ENCODE measurements around the gene LGI1. TPM values are rescaled to one million over a fixed set of nuclear protein-coding genes. Genes with fewer than 3 reads are reported as not detected.
"Not testable (repeated sequence)": the region's sequence is repeated elsewhere in the genome, so short reads cannot be mapped to it uniquely, and the experiment has no call there.

LGI1 gene
- polyA plus RNA-seq, 1 donor (not counting 4 experiments of a cell fraction or from before 2014, with no cell fraction given), result not detected

DNA sequence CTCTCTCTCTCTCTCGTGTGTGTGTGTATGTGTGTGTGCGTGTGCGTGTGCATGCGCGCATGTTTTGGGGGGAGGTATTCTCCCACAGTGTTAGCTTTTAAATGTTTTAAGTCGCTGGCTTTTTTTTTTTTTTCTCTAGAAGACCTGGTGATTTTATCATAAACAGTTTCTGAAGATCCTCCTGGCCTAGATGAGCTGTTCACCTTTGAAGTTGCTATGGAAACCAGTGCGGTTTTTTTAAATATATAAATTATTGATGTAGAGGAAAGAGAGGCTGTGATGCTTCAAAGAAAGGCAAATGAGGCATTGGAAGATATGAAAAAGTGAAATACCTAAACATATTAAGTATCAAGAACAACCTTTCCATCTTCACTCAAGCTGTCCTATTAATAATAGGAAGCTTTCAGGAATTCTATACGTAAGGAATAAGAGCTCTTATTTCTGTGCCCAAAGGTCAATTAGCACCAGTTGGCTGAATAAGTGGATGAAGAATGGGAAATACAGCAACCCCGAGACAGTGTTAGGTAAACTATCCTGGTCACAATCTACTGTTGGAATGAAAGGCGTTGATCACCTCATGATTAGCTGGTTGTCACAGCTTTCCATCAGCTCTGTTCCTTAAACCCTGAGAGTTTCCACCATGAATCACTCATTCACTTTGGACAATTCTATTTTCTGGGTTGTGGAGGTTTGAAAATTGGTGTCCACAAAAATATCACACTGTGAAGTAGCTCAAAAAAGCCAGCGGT is 69.5 kb downstream of the LGI1 start:
- H3K36me3 ChIP-seq (ENCODE audit: control insufficient read depth in 2 of 2, extremely low read depth in 1 of 2, insufficient read depth in 2 of 2, low read length in 2 of 2), result no peaks in the 10 kb centered on the region
- dilution Hi-C loops (cut with MboI; ENCODE audit: extremely low pct_ligation_motif_present, low sequenced_read_pairs), result no loop called here
- no peaks in the 10 kb centered on the region for H3K4me1 ChIP-seq (ENCODE audit: control insufficient read depth, extremely low read depth, insufficient read depth, low read length)
- no peaks in the 10 kb centered on the region for H3K27me3 ChIP-seq (ENCODE audit: control insufficient read depth, extremely low read depth, insufficient read depth, low read length)
- no peaks in the 10 kb centered on the region for H3K9me3 ChIP-seq (ENCODE audit: control insufficient read depth, low read depth, low read length)
- no peak overlapping the region for H3K4me3 ChIP-seq (ENCODE audit: control insufficient read depth in 2 of 3, extremely low read depth in 1 of 3, insufficient read depth in 2 of 3, low read depth in 1 of 3, low read length in 3 of 3)
- H4K20me1 ChIP-seq (ENCODE audit: control insufficient read depth, extremely low read depth, insufficient read depth, low read length), result no peaks in the 10 kb centered on the region
- H3K79me2 ChIP-seq (ENCODE audit: control insufficient read depth, insufficient read depth, low read length), result no peaks in the 10 kb centered on the region
- DNase-seq (ENCODE audit: low read depth, low spot score) (no peak), FAIRE-seq (no peak)
- no peak overlapping the region for H3K27ac ChIP-seq (ENCODE audit: control insufficient read depth, insufficient read depth, low read length)
- no peak overlapping the region for H3K4me2 ChIP-seq (ENCODE audit: control insufficient read depth, extremely low read depth, insufficient read depth, low read depth, low read length)
- no peaks in the 10 kb centered on the region for H3K9me1 ChIP-seq (ENCODE audit: control insufficient read depth, extremely low read depth, insufficient read depth, low read length)
- TF ChIP-seq, protein P1, sequence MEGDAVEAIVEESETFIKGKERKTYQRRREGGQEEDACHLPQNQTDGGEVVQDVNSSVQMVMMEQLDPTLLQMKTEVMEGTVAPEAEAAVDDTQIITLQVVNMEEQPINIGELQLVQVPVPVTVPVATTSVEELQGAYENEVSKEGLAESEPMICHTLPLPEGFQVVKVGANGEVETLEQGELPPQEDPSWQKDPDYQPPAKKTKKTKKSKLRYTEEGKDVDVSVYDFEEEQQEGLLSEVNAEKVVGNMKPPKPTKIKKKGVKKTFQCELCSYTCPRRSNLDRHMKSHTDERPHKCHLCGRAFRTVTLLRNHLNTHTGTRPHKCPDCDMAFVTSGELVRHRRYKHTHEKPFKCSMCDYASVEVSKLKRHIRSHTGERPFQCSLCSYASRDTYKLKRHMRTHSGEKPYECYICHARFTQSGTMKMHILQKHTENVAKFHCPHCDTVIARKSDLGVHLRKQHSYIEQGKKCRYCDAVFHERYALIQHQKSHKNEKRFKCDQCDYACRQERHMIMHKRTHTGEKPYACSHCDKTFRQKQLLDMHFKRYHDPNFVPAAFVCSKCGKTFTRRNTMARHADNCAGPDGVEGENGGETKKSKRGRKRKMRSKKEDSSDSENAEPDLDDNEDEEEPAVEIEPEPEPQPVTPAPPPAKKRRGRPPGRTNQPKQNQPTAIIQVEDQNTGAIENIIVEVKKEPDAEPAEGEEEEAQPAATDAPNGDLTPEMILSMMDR (optimal IDR thresholded peaks at IDR 0.05 in 1 of 3, IDR thresholded peaks at IDR 0.05 in 1 of 3, conservative IDR thresholded peaks at IDR 0.05 in 1 of 3; ENCODE audit: extremely low read depth in 1 of 3, insufficient read depth in 2 of 3, low read length in 3 of 3), result no peak
- no peak overlapping the region for H2AFZ ChIP-seq (ENCODE audit: control insufficient read depth, low read length)
- no peak overlapping the region for H3K9ac ChIP-seq (ENCODE audit: control insufficient read depth, extremely low read depth, insufficient read depth, low read length)

DNA sequence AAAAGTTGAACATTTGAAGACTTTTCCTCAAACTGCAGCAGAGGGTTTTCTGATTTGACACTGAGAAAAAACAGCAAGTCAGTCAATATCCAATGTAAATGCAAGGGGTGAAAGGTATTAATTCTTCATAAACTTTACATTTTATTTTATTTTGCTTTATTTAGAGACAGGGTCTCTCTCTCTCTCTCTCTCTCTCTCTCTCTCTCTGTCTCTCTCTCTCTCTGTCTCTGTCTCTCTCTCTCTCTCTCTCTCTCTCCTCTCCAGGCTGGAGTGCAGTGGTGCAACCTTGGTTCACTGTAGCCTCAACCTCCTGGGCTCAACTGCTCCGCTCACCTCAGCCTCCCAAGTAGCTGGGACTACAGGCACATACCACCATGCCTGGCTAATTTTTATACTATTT is 73.3 kb downstream of the LGI1 start:
- FAIRE-seq; H3K9ac ChIP-seq (ENCODE audit: control insufficient read depth, extremely low read depth, insufficient read depth, low read length); H3K9me1 ChIP-seq (ENCODE audit: control insufficient read depth, extremely low read depth, insufficient read depth, low read length); H3K36me3 ChIP-seq (ENCODE audit: control insufficient read depth in 2 of 2, extremely low read depth in 1 of 2, insufficient read depth in 2 of 2, low read length in 2 of 2); H3K79me2 ChIP-seq (ENCODE audit: control insufficient read depth, insufficient read depth, low read length); H3K4me2 ChIP-seq (ENCODE audit: control insufficient read depth, extremely low read depth, insufficient read depth, low read depth, low read length); H3K27me3 ChIP-seq (ENCODE audit: control insufficient read depth, extremely low read depth, insufficient read depth, low read length); H3K9me3 ChIP-seq (ENCODE audit: control insufficient read depth, low read depth, low read length); H4K20me1 ChIP-seq (ENCODE audit: control insufficient read depth, extremely low read depth, insufficient read depth, low read length); dilution Hi-C loops (cut with MboI; ENCODE audit: extremely low pct_ligation_motif_present, low sequenced_read_pairs); H2AFZ ChIP-seq (ENCODE audit: control insufficient read depth, low read length); H3K27ac ChIP-seq (ENCODE audit: control insufficient read depth, insufficient read depth, low read length); H3K4me1 ChIP-seq (ENCODE audit: control insufficient read depth, extremely low read depth, insufficient read depth, low read length); H3K4me3 ChIP-seq (ENCODE audit: control insufficient read depth in 2 of 3, extremely low read depth in 1 of 3, insufficient read depth in 2 of 3, low read depth in 1 of 3, low read length in 3 of 3); DNase-seq (ENCODE audit: low read depth, low spot score): not testable (repeated sequence)

DNA sequence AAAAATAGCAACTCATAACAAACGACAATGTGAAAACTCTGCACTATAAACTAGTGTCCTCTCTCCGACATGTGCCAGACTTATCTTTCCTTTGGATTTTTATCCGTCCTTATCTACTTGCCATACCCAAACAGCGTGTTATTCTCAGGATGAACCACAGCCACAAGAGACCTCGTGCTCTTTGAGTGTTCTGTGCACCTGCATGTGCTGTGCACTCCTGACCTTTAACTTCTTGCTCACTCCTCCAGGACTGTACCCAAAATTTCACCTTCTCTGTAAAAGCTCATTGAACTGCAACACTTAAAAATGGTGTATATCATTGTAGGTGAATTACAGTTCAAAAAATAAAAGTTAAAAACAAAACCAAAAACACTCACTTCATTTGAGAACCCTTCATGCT is 78.0 kb downstream of the LGI1 start:
- H3K9ac ChIP-seq (ENCODE audit: control insufficient read depth, extremely low read depth, insufficient read depth, low read length), result no peak overlapping the region
- H2AFZ ChIP-seq (ENCODE audit: control insufficient read depth, low read length), result no peak overlapping the region
- no peaks in the 10 kb centered on the region for H3K9me1 ChIP-seq (ENCODE audit: control insufficient read depth, extremely low read depth, insufficient read depth, low read length)
- no peak for TF ChIP-seq EZH2 (IDR thresholded peaks at IDR 0.05; ENCODE audit: low read length)
- TF ChIP-seq, protein P1 (optimal IDR thresholded peaks at IDR 0.05 in 1 of 3, IDR thresholded peaks at IDR 0.05 in 1 of 3, conservative IDR thresholded peaks at IDR 0.05 in 1 of 3; ENCODE audit: extremely low read depth in 1 of 3, insufficient read depth in 2 of 3, low read length in 3 of 3), result no peak
- dilution Hi-C loops (cut with MboI; ENCODE audit: extremely low pct_ligation_motif_present, low sequenced_read_pairs), result no loop called here
- H3K79me2 ChIP-seq (ENCODE audit: control insufficient read depth, insufficient read depth, low read length), result no peaks in the 10 kb centered on the region
- no peak overlapping the region for H3K4me2 ChIP-seq (ENCODE audit: control insufficient read depth, extremely low read depth, insufficient read depth, low read depth, low read length)
- H3K9me3 ChIP-seq (ENCODE audit: control insufficient read depth, low read depth, low read length), result no peaks in the 10 kb centered on the region
- H3K27me3 ChIP-seq (ENCODE audit: control insufficient read depth, extremely low read depth, insufficient read depth, low read length), result no peaks in the 10 kb centered on the region
- H3K4me3 ChIP-seq (ENCODE audit: control insufficient read depth in 2 of 3, extremely low read depth in 1 of 3, insufficient read depth in 2 of 3, low read depth in 1 of 3, low read length in 3 of 3), result no peak overlapping the region
- no peaks in the 10 kb centered on the region for H4K20me1 ChIP-seq (ENCODE audit: control insufficient read depth, extremely low read depth, insufficient read depth, low read length)
- DNase-seq (ENCODE audit: low read depth, low spot score) (no peak), FAIRE-seq (no peak)
- no peaks in the 10 kb centered on the region for H3K36me3 ChIP-seq (ENCODE audit: control insufficient read depth in 2 of 2, extremely low read depth in 1 of 2, insufficient read depth in 2 of 2, low read length in 2 of 2)
- H3K4me1 ChIP-seq (ENCODE audit: control insufficient read depth, extremely low read depth, insufficient read depth, low read length), result no peaks in the 10 kb centered on the region
- no peak overlapping the region for H3K27ac ChIP-seq (ENCODE audit: control insufficient read depth, insufficient read depth, low read length)

Measured in keratinocyte (primary cell).